SU-DHL-6 (cell line): Measurements from ENCODE around the gene MBD4.

Experiments
- H2AFZ ChIP-seq: fragments of 200-600 bp; sonication (generic); 2 replicates; pipeline ENCODE4 v1.6.1; 2014; ENCODE audit warnings: low read depth, mild to moderate bottlenecking, moderate library complexity, mixed read lengths, antibody characterized with exemption, low read length; ENCODE audit not compliant: severe bottlenecking
- H3F3A ChIP-seq: fragments of 200-600 bp; shearing (Covaris generic); 2 replicates; pipeline ENCODE4 v1.6.0; 2016; ENCODE audit warnings: antibody characterized with exemption, mild to moderate bottlenecking; ENCODE audit not compliant: insufficient read depth
- H3K27ac ChIP-seq: fragments of 200-600 bp; sonication (generic); 2 replicates; pipeline ENCODE4 v1.5.1; 2016; ENCODE audit warnings: low read depth, mild to moderate bottlenecking, low read length, moderate library complexity, mixed read lengths
- H3K27me3 ChIP-seq: fragments of 200-600 bp; sonication (generic), shearing (Covaris generic); 2 replicates; pipeline ENCODE4 v1.6.0; 2014; ENCODE audit warnings: mild to moderate bottlenecking, low read length
- H3K36me3 ChIP-seq: fragments of 200-600 bp; sonication (generic); 2 replicates; pipeline ENCODE4 v1.6.1; 2014; ENCODE audit warnings: mild to moderate bottlenecking, low read length, mixed read lengths
- H3K4me2 ChIP-seq: fragments of 300-600, 200-600 bp; shearing (Covaris generic), sonication (generic); 2 replicates; pipeline ENCODE4 v1.6.0; 2014; ENCODE audit warnings: low read length, low read depth, mild to moderate bottlenecking; ENCODE audit not compliant: poor library complexity, severe bottlenecking
- H3K4me3 ChIP-seq: fragments of 200-600 bp; sonication (generic); 2 replicates; pipeline ENCODE4 v1.5.1; 2014; ENCODE audit warnings: antibody characterized with exemption, low read length, mild to moderate bottlenecking, mixed read lengths; ENCODE audit not compliant: insufficient read depth, poor library complexity, severe bottlenecking
- H3K79me2 ChIP-seq: fragments of 200-600 bp; sonication (generic); 2 replicates; pipeline ENCODE4 v1.6.1; 2014; ENCODE audit warnings: mild to moderate bottlenecking, low read length, moderate library complexity; ENCODE audit not compliant: insufficient read depth
- H3K9ac ChIP-seq: fragments of 200-600 bp; sonication (generic); 2 replicates; pipeline ENCODE4 v1.7.0; 2014; ENCODE audit warnings: mild to moderate bottlenecking, low read length
- H3K9me2 ChIP-seq: fragments of 200-600 bp; sonication (generic); replicated peaks from 2 replicates; pipeline ENCODE4 v1.6.1; 2014; ENCODE audit warnings: low read length; ENCODE audit not compliant: insufficient read depth
- H3K9me3 ChIP-seq: fragments of 200-600 bp; sonication (generic); 2 replicates; pipeline ENCODE4 v1.6.1; 2014; ENCODE audit warnings: low read length, mixed read lengths; ENCODE audit not compliant: insufficient read depth
- H4K20me1 ChIP-seq: fragments of 200-600 bp; sonication (generic); 2 replicates; pipeline ENCODE4 v1.6.1; 2014; ENCODE audit warnings: low read depth, mild to moderate bottlenecking, antibody characterized with exemption, low read length, moderate library complexity, mixed read lengths
- EZH2phosphoT487 ChIP-seq: fragments of 200-600 bp; sonication (generic), shearing (Covaris generic); conservative IDR thresholded peaks from 2 replicates; pipeline ENCODE4 v1.6.1; 2018; ENCODE audit warnings: mild to moderate bottlenecking, antibody characterized with exemption, low read length, moderate library complexity, mixed read lengths
- TF ChIP-seq, protein P1 (sequence below): fragments of 200-600 bp; sonication (generic); IDR thresholded peaks from one replicate; pipeline ENCODE4 v1.5.1; 2017; ENCODE audit warnings: antibody characterized with exemption, mild to moderate bottlenecking, low read length, moderate library complexity; ENCODE audit not compliant: insufficient read depth, poor library complexity, severe bottlenecking

The MBD4 gene

DNA sequence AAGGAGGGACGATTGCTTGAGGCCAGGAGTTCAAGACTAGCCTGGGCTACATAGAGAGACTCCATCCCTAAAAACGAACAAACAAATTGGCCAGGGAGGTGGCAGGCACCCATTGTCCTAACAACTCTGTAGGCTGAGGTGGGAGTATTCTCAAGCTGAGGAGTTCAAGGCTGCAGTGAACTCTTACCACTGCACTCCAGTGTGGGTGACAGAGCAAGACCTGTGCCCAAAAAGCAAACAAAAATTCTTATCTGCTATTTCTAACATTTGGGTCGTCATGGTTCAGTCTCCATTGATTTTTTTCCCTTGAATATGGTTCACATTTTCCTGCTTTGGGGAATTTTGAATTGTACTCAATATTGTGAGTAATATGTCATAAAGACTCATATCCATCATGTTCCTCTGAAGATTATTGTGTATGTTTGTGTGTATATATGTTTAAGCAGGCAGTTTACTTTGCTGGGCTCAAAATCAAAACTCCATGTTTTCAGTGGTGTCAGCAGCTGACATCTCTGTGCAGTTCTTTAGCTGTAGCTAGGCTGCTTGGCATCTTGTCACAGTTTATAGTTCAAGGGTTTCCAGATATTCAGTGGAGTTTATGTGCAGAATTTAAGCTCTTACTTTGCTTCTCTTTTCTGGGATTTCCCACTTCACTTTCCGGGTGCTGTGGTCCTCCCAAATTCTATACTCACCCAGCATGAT, 33.5 kb upstream of the MBD4 start:
- H3K9me3 ChIP-seq, result no peaks in the 10 kb centered on the region
- no peaks in the 10 kb centered on the region for H3K36me3 ChIP-seq
- H3K9me2 ChIP-seq, result no peaks in the 10 kb centered on the region
- no peaks in the 10 kb centered on the region for H3F3A ChIP-seq
- H3K4me3 ChIP-seq, result no peak overlapping the region
- TF ChIP-seq, protein P1, sequence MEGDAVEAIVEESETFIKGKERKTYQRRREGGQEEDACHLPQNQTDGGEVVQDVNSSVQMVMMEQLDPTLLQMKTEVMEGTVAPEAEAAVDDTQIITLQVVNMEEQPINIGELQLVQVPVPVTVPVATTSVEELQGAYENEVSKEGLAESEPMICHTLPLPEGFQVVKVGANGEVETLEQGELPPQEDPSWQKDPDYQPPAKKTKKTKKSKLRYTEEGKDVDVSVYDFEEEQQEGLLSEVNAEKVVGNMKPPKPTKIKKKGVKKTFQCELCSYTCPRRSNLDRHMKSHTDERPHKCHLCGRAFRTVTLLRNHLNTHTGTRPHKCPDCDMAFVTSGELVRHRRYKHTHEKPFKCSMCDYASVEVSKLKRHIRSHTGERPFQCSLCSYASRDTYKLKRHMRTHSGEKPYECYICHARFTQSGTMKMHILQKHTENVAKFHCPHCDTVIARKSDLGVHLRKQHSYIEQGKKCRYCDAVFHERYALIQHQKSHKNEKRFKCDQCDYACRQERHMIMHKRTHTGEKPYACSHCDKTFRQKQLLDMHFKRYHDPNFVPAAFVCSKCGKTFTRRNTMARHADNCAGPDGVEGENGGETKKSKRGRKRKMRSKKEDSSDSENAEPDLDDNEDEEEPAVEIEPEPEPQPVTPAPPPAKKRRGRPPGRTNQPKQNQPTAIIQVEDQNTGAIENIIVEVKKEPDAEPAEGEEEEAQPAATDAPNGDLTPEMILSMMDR, result no peak
- no peak for TF ChIP-seq EZH2phosphoT487
- no peaks in the 10 kb centered on the region for H3K79me2 ChIP-seq
- no peak overlapping the region for H3K9ac ChIP-seq
- no peak overlapping the region for H2AFZ ChIP-seq
- H3K27ac ChIP-seq, result no peak overlapping the region
- H3K4me2 ChIP-seq, result no peak overlapping the region
- H3K27me3 ChIP-seq, result no peaks in the 10 kb centered on the region
- H4K20me1 ChIP-seq, result no peaks in the 10 kb centered on the region

DNA sequence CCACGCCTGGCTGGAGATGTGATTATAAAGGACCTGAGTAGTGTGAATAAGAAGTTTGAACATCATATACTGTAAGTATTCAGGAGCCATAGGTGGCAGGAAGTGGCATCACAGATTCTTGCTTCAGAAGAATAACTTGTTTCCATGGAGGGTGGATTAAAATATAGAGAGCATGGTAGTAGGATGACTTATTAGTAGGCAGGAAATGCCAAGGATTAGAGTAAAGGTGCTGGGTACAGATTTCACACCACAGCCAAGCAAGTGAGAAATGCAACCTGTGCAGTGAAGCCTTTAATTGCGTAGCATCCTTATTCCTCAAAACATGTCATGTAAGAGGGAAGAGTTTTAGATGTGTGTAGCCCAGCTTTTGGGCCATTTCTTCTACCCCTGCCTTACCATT, 31.1 kb upstream of the MBD4 start:
- H3K9me2 ChIP-seq, result no peaks in the 10 kb centered on the region
- H3K27me3 ChIP-seq, result no peaks in the 10 kb centered on the region
- no peaks in the 10 kb centered on the region for H3K79me2 ChIP-seq
- H4K20me1 ChIP-seq, result no peaks in the 10 kb centered on the region
- no peaks in the 10 kb centered on the region for H3K9me3 ChIP-seq
- H2AFZ ChIP-seq, result no peak overlapping the region
- no peak overlapping the region for H3K27ac ChIP-seq
- no peaks in the 10 kb centered on the region for H3K36me3 ChIP-seq
- no peak overlapping the region for H3K4me3 ChIP-seq
- H3K9ac ChIP-seq, result no peak overlapping the region
- H3F3A ChIP-seq, result no peaks in the 10 kb centered on the region
- no peak overlapping the region for H3K4me2 ChIP-seq
- no peak for TF ChIP-seq EZH2phosphoT487
- TF ChIP-seq, protein P1, result no peak

DNA sequence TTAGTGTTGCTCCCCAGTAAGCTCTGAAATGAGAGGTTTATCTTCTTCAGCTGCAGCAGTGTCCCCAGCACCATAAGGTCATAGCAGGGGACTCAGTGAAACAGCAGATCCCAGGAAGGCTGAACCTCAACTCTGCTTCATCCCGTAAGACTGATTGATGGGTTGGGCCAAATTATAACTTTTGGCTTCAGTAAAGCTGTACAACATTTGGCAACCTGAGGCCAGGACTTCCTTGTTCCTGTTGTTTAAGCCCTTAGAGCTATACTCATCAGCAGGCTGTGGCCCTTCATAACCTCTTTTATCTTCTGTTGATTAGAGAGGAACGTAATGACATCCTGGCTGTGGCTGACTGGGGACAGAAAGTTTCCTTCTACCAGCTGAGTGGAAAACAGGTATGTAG, 29.3 kb upstream of the MBD4 start:
- Histone ChIP-seq H3K9ac (no peak overlapping the region), H3K4me3 (no peak overlapping the region), H3K4me2 (no peak overlapping the region), H3F3A (no peaks in the 10 kb centered on the region), H3K36me3 (no peaks in the 10 kb centered on the region), H3K79me2 (no peaks in the 10 kb centered on the region), H2AFZ (no peak overlapping the region), H3K27me3 (no peaks in the 10 kb centered on the region), H3K27ac (no peak overlapping the region), H3K9me2 (no peaks in the 10 kb centered on the region), H3K9me3 (no peaks in the 10 kb centered on the region), H4K20me1 (no peaks in the 10 kb centered on the region)
- TF ChIP-seq, protein P1, result no peak
- no peak for TF ChIP-seq EZH2phosphoT487
